Measurements from ENCODE around the gene CD248.
"Not testable (repeated sequence)": the region's sequence is repeated elsewhere in the genome, so short reads cannot be mapped to it uniquely, and the experiment has no call there.

The CD248 gene

GRCh38 chr11:66323684-66324083 lies 6.8 kb upstream of the CD248 start:
- TF ChIP-seq CTCF (conservative IDR thresholded peaks at IDR 0.05) (no peak), ZFX (IDR thresholded peaks at IDR 0.05) (no peak)
- no peak overlapping the region for H3K27ac ChIP-seq

GRCh38 chr11:66322732-66323427 lies 6.0 kb upstream of the CD248 start:
- H3K27ac ChIP-seq, result no peak overlapping the region
- no peak for TF ChIP-seq ZFX (IDR thresholded peaks at IDR 0.05)
- TF ChIP-seq CTCF (conservative IDR thresholded peaks at IDR 0.05), result no peak

- no peak for TF ChIP-seq CTCF (conservative IDR thresholded peaks at IDR 0.05)
- TF ChIP-seq ZFX (IDR thresholded peaks at IDR 0.05), result 0 out of 2 replicates have a peak, but pooled peaks have one; percentile 15
- H3K27ac ChIP-seq, result no peak overlapping the region
Measured at GRCh38 chr11:66321606-66322005, 4.8 kb upstream of the CD248 start.

- H3K27ac ChIP-seq, result not testable (repeated sequence)
Measured at GRCh38 chr11:66320748-66321147, 3.9 kb upstream of the CD248 start.

GRCh38 chr11:66320289-66320688 lies 3.4 kb upstream of the CD248 start:
- H3K27ac ChIP-seq, result not testable (repeated sequence)

- TF ChIP-seq ZFX (IDR thresholded peaks at IDR 0.05) (no peak), CTCF (conservative IDR thresholded peaks at IDR 0.05) (no peak)
- H3K27ac ChIP-seq, result no peak overlapping the region
Measured at GRCh38 chr11:66318600-66318970, 1.7 kb upstream of the CD248 start.

- no peak overlapping the region for H3K27ac ChIP-seq
- TF ChIP-seq ZFX (IDR thresholded peaks at IDR 0.05), result no peak
- no peak for TF ChIP-seq CTCF (conservative IDR thresholded peaks at IDR 0.05)
Measured at GRCh38 chr11:66317723-66318599, 1.1 kb upstream of the CD248 start.

GRCh38 chr11:66317322-66317722 lies 478 bp upstream of the CD248 start:
- H3K27ac ChIP-seq, result no peak overlapping the region
- TF ChIP-seq ZFX (IDR thresholded peaks at IDR 0.05) (no peak), CTCF (conservative IDR thresholded peaks at IDR 0.05) (no peak)

Measured in C4-2B (cell line).